Prostate gland (tissue), 2 donors: ENCODE results near the gene NXN. TPM values are rescaled to one million over a fixed set of nuclear protein-coding genes. Genes with fewer than 3 reads are reported as not detected.
"Not testable (repeated sequence)": the region's sequence is repeated elsewhere in the genome, so short reads cannot be mapped to it uniquely, and the experiment has no call there.

ENCODE experiments used
- DNase-seq: peaks from one replicate; pipeline ENCODE4 v3.0.0-alpha.2; 2019; ENCODE audit warnings: low spot score
- H3K27ac ChIP-seq, 2 donors: fragments of 200-600 bp; sonication (generic); 2 replicates each; pipeline ENCODE4 v1.5.1; 2017 to 2019
- H3K27me3 ChIP-seq: fragments of 200-600 bp; sonication (generic); replicated peaks from 2 replicates; pipeline ENCODE4 v1.5.1; 2019; ENCODE audit not compliant: insufficient read depth
- H3K36me3 ChIP-seq, 2 donors: fragments of 200-600 bp; sonication (generic); 1 replicate in 1 of 2; 2 replicates in 1 of 2; pipeline versions ENCODE4 v1.5.1 to v1.8.1; 2017 to 2019
- H3K4me1 ChIP-seq: fragments of 200-600 bp; sonication (generic); replicated peaks from 2 replicates; pipeline ENCODE4 v1.5.1; 2019
- H3K4me3 ChIP-seq, 2 donors: fragments of 200-600 bp; sonication (generic); 2 replicates each; pipeline ENCODE4 v1.5.1; 2017 to 2019
- H3K9me3 ChIP-seq: fragments of 200-600 bp; sonication (generic); 2 replicates; pipeline ENCODE4 v1.5.1; 2017
- POLR2A ChIP-seq: fragments of 450-650 bp; IDR thresholded peaks from one replicate; pipeline ENCODE4 v1.6.1; 2016; ENCODE audit warnings: antibody characterized with exemption, mild to moderate bottlenecking
- POLR2AphosphoS5 ChIP-seq: sonication (generic); formaldehyde crosslinking; IDR thresholded peaks from one replicate; pipeline ENCODE4 v1.6.1; 2017; ENCODE audit warnings: antibody characterized with exemption
- WGBS: methylation state at CpG from one replicate; pipeline ENCODE4 v1.1.5; 2018; 5-methylcytosine and 5-hydroxymethylcytosine counted together
- intact Hi-C: fragments of 100-400 bp; cut with DNase I; formaldehyde crosslinking; loops from one replicate; pipeline ENCODE4 v1.14.2; 2022
- total RNA-seq, 2 donors: library from RNA; depleted of rRNA; stranded (reverse); fragments of >200 nt; gene quantifications; one replicate each; pipeline ENCODE4 v1.1.0, GENCODE V29; 2016
- TF ChIP-seq, protein P1 (sequence below), 4 experiments: fragments of 200-600 bp in 2 of 4; fragments of 450-650 bp in 2 of 4; sonication (generic) in 2 of 4; IDR thresholded peaks; 1 replicate in 3 of 4; 2 replicates in 1 of 4; pipeline ENCODE4 v1.5.1; 2016 to 2019; ENCODE audit warnings: antibody characterized with exemption in 4 of 4, mild to moderate bottlenecking in 2 of 4, moderate library complexity in 2 of 4

Gene NXN
- total RNA-seq, 2 donors from 2014 or later, result 56.2 to 56.7 TPM

DNA sequence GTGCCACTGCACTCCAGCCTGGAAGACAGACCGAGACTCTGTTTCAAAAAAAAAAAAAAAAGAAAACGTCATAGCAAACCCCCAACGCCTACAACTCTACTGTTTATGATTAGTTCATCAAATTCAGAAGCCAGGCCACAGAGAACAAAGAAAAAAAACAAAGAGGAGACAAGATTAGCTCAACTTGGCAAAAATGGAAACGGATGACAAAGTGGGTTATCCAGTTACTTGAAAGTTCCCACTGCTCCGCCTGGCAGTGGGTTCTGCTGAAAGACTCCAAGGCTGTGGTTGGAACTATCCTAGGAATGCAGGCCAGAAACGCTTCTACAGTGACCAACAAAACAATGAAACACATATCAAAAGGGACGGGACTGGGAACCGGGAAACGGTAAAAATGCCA lies 144.3 kb downstream of the NXN start:
- no peak overlapping the region for H3K4me3 ChIP-seq
- H3K36me3 ChIP-seq, result no peaks in the 10 kb centered on the region
- WGBS, result 29% methylated on average over 9 of the region's 9 CpGs
- H3K27ac ChIP-seq, result no peak overlapping the region
- no peak for DNase-seq
- H3K27me3 ChIP-seq, result no peaks in the 10 kb centered on the region
- H3K4me1 ChIP-seq, result no peaks in the 10 kb centered on the region
- intact Hi-C loops, result no loop called here
- H3K9me3 ChIP-seq, result no peaks in the 10 kb centered on the region
- peak; percentile 45 for TF ChIP-seq POLR2AphosphoS5
- TF ChIP-seq, protein P1, sequence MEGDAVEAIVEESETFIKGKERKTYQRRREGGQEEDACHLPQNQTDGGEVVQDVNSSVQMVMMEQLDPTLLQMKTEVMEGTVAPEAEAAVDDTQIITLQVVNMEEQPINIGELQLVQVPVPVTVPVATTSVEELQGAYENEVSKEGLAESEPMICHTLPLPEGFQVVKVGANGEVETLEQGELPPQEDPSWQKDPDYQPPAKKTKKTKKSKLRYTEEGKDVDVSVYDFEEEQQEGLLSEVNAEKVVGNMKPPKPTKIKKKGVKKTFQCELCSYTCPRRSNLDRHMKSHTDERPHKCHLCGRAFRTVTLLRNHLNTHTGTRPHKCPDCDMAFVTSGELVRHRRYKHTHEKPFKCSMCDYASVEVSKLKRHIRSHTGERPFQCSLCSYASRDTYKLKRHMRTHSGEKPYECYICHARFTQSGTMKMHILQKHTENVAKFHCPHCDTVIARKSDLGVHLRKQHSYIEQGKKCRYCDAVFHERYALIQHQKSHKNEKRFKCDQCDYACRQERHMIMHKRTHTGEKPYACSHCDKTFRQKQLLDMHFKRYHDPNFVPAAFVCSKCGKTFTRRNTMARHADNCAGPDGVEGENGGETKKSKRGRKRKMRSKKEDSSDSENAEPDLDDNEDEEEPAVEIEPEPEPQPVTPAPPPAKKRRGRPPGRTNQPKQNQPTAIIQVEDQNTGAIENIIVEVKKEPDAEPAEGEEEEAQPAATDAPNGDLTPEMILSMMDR (IDR thresholded peaks at IDR 0.05), result no peak

- Histone ChIP-seq H3K27me3 (no peaks in the 10 kb centered on the region), H3K4me3 (no peak overlapping the region), H3K27ac (no peak overlapping the region), H3K4me1 (no peaks in the 10 kb centered on the region), H3K9me3 (no peaks in the 10 kb centered on the region), H3K36me3 (no peaks in the 10 kb centered on the region)
- TF ChIP-seq POLR2AphosphoS5, result no peak
- no peak for TF ChIP-seq POLR2A
- TF ChIP-seq, protein P1 (IDR thresholded peaks at IDR 0.05), result no peak
- no peak for DNase-seq
- WGBS, result 93% methylated on average over 6 of the region's 6 CpGs
- intact Hi-C loops, result no loop called here
These were observed 145.4 kb downstream of the NXN start for GRCh38 chr17:834136-834535.

DNA sequence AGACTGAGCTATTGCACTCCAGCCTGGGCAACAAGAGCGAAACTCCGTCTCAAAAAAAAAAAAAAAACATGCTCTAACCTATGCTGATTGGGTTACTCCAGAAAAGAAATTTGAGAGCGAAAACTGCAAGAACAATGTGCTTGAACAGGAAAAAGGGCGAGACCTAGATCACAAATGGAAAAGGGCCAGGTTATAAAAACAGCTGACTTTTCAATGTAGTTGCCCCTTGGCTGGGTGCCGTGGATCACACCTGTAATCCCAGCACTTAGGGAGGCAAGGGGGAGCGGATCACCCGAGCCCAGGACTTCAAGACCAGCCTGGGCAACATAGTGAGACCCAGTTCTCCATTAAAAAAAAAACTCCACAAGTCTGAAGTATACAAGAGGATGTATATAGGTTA lies 148.6 kb downstream of the NXN start:
- H3K27ac ChIP-seq, result no peak overlapping the region
- intact Hi-C loops, result no loop called here
- H3K4me3 ChIP-seq, result no peak overlapping the region
- no peaks in the 10 kb centered on the region for H3K9me3 ChIP-seq
- H3K4me1 ChIP-seq, result no peaks in the 10 kb centered on the region
- H3K36me3 ChIP-seq, result no peaks in the 10 kb centered on the region
- 70% methylated on average over 7 of the region's 7 CpGs for WGBS
- H3K27me3 ChIP-seq, result no peaks in the 10 kb centered on the region
- TF ChIP-seq POLR2A (no peak), POLR2AphosphoS5 (no peak)
- TF ChIP-seq, protein P1 (IDR thresholded peaks at IDR 0.05), result no peak
- DNase-seq, result no peak

DNA sequence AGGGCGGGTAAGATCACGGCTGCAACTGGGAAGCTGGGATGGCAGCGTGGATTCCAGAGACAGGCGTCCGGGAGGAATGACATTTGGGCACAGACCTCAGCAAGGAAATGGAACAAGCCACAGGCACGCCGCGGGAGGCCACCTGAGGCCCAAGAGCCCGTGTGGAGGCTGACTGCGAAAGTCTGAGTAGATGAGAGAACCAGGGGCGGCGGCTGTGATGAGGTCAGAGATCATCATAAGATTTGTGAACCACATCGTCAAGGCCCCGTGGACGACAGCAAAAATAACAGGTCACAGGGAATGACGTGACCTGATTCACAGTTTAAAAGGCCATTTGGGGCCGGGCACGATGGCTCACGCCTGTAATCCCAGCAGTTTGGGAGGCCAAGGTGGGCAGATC lies 149.2 kb downstream of the NXN start:
- 81% methylated on average over 19 of the region's 19 CpGs for WGBS
- no peaks in the 10 kb centered on the region for H3K36me3 ChIP-seq
- TF ChIP-seq POLR2AphosphoS5, result no peak
- TF ChIP-seq, protein P1 (IDR thresholded peaks at IDR 0.05), result no peak
- TF ChIP-seq POLR2A, result no peak

DNA sequence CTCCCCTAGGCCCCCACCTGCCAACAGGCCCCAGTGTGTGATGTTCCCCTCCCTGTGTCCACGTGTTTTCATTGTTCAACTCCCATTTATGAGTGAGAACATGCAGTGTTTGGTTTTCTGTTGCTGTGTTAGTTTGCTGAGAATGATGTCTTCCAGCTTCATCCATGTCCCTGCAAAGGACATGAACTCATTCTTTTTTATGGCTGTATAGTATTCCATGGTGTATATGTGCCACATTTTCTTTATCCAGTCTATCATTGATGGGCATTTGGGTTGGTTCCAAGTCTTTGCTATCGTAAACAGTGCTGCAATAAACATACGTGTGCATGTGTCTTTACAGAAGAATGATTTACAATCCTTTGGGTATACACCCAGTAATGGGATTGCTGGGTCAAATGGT lies 150.0 kb downstream of the NXN start:
- WGBS, result 67% methylated on average over 3 of the region's 3 CpGs
- H3K4me3 ChIP-seq, H3K9me3 ChIP-seq, H3K4me1 ChIP-seq, intact Hi-C loops, H3K36me3 ChIP-seq, DNase-seq, H3K27me3 ChIP-seq, H3K27ac ChIP-seq: not testable (repeated sequence)

More for the DNA sequence above, 149.2 kb downstream of the NXN start:
- Histone ChIP-seq H3K27ac (no peak overlapping the region), H3K9me3 (no peaks in the 10 kb centered on the region), H3K4me3 (no peak overlapping the region), H3K27me3 (no peaks in the 10 kb centered on the region), H3K4me1 (no peaks in the 10 kb centered on the region)
- intact Hi-C loops, result no loop called here
- no peak for DNase-seq
